ENCODE data around the gene CPSF4L. TPM values are rescaled to one million over a fixed set of nuclear protein-coding genes. Genes with fewer than 3 reads are reported as not detected.
A peak's percentile ranks its signal among the peaks of the same experiment; 100 is the strongest.

The CPSF4L gene
- total and polyA plus RNA-seq, 2 of the 13 experiments (the other 11 are each of a cell fraction or from before 2014, with no cell fraction given), result 0.73 to 1.6 TPM

DNA sequence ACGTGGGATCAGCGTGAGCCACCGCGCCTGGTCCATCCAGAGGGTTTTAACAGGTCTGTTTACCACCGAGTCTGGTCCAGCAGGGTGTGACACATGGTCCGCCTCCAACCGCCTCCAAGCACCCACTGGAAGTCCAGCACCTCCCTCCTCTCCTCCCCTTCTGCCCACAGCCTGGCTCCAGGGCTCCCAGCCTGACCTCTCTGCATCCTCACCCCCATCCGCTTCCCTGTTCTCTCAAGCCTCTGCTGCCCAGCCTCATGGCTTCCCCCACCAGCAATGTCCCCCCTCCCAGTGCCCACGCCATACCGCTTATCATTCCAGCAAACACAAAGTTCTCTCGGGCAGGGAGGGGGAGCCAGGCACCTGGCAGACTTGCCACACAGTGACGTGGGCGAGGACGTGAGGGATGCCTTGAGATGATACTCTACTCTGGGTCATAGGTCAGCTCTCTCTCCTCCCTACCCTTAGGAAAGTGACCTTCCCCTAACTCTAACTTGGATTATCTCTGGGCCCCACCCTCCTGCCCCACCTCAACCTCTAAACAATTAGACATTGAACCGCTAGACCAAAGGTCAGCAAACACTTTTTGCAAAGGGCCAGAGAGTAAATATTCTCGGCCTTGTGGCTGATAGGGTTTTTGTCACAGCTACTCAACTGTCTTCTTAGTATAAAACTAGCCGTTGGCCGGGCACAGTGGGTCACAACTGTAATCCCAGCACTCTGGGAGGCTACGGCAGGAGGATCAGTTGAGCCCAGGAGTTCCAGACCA lies 27.0 kb upstream of the CPSF4L start (continued):
- TF ChIP-seq ZNF790 (CRISPR knock-in tag; IDR thresholded peaks at IDR 0.05; ENCODE audit: borderline replicate concordance) (no peak), ATM (IDR thresholded peaks at IDR 0.05; ENCODE audit: borderline replicate concordance) (no peak), NFIB (CRISPR knock-in tag; IDR thresholded peaks at IDR 0.05; ENCODE audit: borderline replicate concordance) (no peak), SAP130 (CRISPR knock-in tag; IDR thresholded peaks at IDR 0.05; ENCODE audit: low read depth) (peak; percentile 89), SKI (IDR thresholded peaks at IDR 0.05; ENCODE audit: partially characterized antibody) (peak; percentile 86), SCMH1 (CRISPR knock-in tag; IDR thresholded peaks at IDR 0.05; ENCODE audit: borderline replicate concordance) (no peak), KLF13 (CRISPR knock-in tag; IDR thresholded peaks at IDR 0.05) (no peak), ZNF274 (CRISPR knock-in tag; IDR thresholded peaks at IDR 0.05) (peak; percentile 61; the same call in 1 of the 2 replicates), RAD51 (IDR thresholded peaks at IDR 0.05; ENCODE audit: borderline replicate concordance) (no peak), MEF2D (CRISPR knock-in tag; IDR thresholded peaks at IDR 0.05) (peak; percentile 95), POGZ (CRISPR knock-in tag; IDR thresholded peaks at IDR 0.05) (peak; percentile 75), ZNF841 (CRISPR knock-in tag; IDR thresholded peaks at IDR 0.05; ENCODE audit: borderline replicate concordance) (no peak), HNRNPK (IDR thresholded peaks at IDR 0.05; ENCODE audit: low read depth, low read length, poor library complexity, severe bottlenecking) (no peak), ZNF878 (CRISPR knock-in tag; IDR thresholded peaks at IDR 0.05) (no peak), CENPX (CRISPR knock-in tag; IDR thresholded peaks at IDR 0.05) (no peak), POLR2G (IDR thresholded peaks at IDR 0.05; ENCODE audit: low read depth, low read length) (peak; percentile 71), ZMYM3 (CRISPR knock-in tag; IDR thresholded peaks at IDR 0.05) (peak; percentile 93), ZNF652 (CRISPR knock-in tag; IDR thresholded peaks at IDR 0.05; ENCODE audit: borderline replicate concordance, low read depth) (no peak), ATAD3A (CRISPR knock-in tag; IDR thresholded peaks at IDR 0.05) (no peak), HHEX (CRISPR knock-in tag; IDR thresholded peaks at IDR 0.05) (peak; percentile 79)
- TF ChIP-seq, protein P1, sequence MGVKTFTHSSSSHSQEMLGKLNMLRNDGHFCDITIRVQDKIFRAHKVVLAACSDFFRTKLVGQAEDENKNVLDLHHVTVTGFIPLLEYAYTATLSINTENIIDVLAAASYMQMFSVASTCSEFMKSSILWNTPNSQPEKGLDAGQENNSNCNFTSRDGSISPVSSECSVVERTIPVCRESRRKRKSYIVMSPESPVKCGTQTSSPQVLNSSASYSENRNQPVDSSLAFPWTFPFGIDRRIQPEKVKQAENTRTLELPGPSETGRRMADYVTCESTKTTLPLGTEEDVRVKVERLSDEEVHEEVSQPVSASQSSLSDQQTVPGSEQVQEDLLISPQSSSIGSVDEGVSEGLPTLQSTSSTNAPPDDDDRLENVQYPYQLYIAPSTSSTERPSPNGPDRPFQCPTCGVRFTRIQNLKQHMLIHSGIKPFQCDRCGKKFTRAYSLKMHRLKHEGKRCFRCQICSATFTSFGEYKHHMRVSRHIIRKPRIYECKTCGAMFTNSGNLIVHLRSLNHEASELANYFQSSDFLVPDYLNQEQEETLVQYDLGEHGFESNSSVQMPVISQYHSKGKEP (CRISPR knock-in tag; IDR thresholded peaks at IDR 0.05), result no peak
- TF ChIP-seq, protein P2, sequence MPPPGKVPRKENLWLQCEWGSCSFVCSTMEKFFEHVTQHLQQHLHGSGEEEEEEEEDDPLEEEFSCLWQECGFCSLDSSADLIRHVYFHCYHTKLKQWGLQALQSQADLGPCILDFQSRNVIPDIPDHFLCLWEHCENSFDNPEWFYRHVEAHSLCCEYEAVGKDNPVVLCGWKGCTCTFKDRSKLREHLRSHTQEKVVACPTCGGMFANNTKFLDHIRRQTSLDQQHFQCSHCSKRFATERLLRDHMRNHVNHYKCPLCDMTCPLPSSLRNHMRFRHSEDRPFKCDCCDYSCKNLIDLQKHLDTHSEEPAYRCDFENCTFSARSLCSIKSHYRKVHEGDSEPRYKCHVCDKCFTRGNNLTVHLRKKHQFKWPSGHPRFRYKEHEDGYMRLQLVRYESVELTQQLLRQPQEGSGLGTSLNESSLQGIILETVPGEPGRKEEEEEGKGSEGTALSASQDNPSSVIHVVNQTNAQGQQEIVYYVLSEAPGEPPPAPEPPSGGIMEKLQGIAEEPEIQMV (CRISPR knock-in tag; IDR thresholded peaks at IDR 0.05; ENCODE audit: low read depth), result peak; percentile 24
- TF ChIP-seq, protein P3, sequence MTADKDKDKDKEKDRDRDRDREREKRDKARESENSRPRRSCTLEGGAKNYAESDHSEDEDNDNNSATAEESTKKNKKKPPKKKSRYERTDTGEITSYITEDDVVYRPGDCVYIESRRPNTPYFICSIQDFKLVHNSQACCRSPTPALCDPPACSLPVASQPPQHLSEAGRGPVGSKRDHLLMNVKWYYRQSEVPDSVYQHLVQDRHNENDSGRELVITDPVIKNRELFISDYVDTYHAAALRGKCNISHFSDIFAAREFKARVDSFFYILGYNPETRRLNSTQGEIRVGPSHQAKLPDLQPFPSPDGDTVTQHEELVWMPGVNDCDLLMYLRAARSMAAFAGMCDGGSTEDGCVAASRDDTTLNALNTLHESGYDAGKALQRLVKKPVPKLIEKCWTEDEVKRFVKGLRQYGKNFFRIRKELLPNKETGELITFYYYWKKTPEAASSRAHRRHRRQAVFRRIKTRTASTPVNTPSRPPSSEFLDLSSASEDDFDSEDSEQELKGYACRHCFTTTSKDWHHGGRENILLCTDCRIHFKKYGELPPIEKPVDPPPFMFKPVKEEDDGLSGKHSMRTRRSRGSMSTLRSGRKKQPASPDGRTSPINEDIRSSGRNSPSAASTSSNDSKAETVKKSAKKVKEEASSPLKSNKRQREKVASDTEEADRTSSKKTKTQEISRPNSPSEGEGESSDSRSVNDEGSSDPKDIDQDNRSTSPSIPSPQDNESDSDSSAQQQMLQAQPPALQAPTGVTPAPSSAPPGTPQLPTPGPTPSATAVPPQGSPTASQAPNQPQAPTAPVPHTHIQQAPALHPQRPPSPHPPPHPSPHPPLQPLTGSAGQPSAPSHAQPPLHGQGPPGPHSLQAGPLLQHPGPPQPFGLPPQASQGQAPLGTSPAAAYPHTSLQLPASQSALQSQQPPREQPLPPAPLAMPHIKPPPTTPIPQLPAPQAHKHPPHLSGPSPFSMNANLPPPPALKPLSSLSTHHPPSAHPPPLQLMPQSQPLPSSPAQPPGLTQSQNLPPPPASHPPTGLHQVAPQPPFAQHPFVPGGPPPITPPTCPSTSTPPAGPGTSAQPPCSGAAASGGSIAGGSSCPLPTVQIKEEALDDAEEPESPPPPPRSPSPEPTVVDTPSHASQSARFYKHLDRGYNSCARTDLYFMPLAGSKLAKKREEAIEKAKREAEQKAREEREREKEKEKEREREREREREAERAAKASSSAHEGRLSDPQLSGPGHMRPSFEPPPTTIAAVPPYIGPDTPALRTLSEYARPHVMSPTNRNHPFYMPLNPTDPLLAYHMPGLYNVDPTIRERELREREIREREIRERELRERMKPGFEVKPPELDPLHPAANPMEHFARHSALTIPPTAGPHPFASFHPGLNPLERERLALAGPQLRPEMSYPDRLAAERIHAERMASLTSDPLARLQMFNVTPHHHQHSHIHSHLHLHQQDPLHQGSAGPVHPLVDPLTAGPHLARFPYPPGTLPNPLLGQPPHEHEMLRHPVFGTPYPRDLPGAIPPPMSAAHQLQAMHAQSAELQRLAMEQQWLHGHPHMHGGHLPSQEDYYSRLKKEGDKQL (CRISPR knock-in tag; IDR thresholded peaks at IDR 0.05; ENCODE audit: low read depth), result peak; percentile 91

All from HepG2 (cell line).